Neural progenitor cell (in vitro differentiated cells): ENCODE results near the gene CCDC106. TPM values are rescaled to one million over a fixed set of nuclear protein-coding genes. Genes with fewer than 3 reads are reported as not detected.

Experiments
- DNase-seq: peaks from one replicate; pipeline ENCODE4 v3.0.0-alpha.2; 2016; ENCODE audit warnings: low spot score
- H2AFZ ChIP-seq: fragments of 200-600 bp; sonication (generic); replicated peaks from 2 replicates; pipeline ENCODE4 v1.6.1; 2016; ENCODE audit warnings: antibody characterized with exemption
- H3F3A ChIP-seq: fragments of 200-600 bp; sonication (generic); 2 replicates; pipeline ENCODE4 v1.6.1; 2016; ENCODE audit warnings: antibody characterized with exemption, low read depth
- H3K27ac ChIP-seq: fragments of 200-600 bp; sonication (generic); 2 replicates; pipeline ENCODE4 v1.5.1; 2016; ENCODE audit warnings: mild to moderate bottlenecking
- H3K27me3 ChIP-seq: fragments of 200-600 bp; sonication (generic); 2 replicates; pipeline ENCODE4 v1.6.1; 2016; ENCODE audit warnings: mild to moderate bottlenecking, moderate library complexity
- H3K36me3 ChIP-seq: fragments of 200-600 bp; sonication (generic); 2 replicates; pipeline ENCODE4 v1.5.1; 2016
- H3K4me1 ChIP-seq: fragments of 200-600 bp; sonication (generic); 2 replicates; pipeline ENCODE4 v1.6.1; 2016; ENCODE audit warnings: mixed run types
- H3K4me2 ChIP-seq: fragments of 200-600 bp; sonication (generic); 2 replicates; pipeline ENCODE4 v1.6.1; 2016
- H3K4me3 ChIP-seq: fragments of 200-600 bp; sonication (generic); 2 replicates; pipeline ENCODE4 v1.5.1; 2016
- H3K79me2 ChIP-seq: fragments of 200-600 bp; sonication (generic); 2 replicates; pipeline ENCODE4 v1.6.1; 2016; ENCODE audit warnings: low read depth
- H3K9ac ChIP-seq: fragments of 200-600 bp; sonication (generic); 2 replicates; pipeline ENCODE4 v1.6.1; 2016
- H3K9me3 ChIP-seq: fragments of 200-600 bp; sonication (generic); 2 replicates; pipeline ENCODE4 v1.5.1; 2016; ENCODE audit warnings: low read depth
- H4K20me1 ChIP-seq: fragments of 200-600 bp; sonication (generic); 2 replicates; pipeline ENCODE4 v1.6.1; 2016; ENCODE audit warnings: low read depth
- H3K27ac Mint-ChIP-seq: 3 replicates; pipeline ENCODE4 v1.8.0; 2021; ENCODE audit warnings: mixed read lengths
- H3K27me3 Mint-ChIP-seq: 2 replicates; pipeline ENCODE4 v1.8.0; 2022; ENCODE audit warnings: low read depth, mild to moderate bottlenecking, inconsistent platforms, moderate library complexity, mixed read lengths; ENCODE audit not compliant: insufficient read depth
- H3K36me3 Mint-ChIP-seq: 3 replicates; pipeline ENCODE4 v1.8.0; 2021; ENCODE audit warnings: mixed read lengths
- H3K4me1 Mint-ChIP-seq: 3 replicates; pipeline ENCODE4 v1.8.0; 2021; ENCODE audit warnings: mixed read lengths
- H3K4me3 Mint-ChIP-seq: 3 replicates; pipeline ENCODE4 v1.8.0; 2021; ENCODE audit warnings: mild to moderate bottlenecking, moderate library complexity, mixed read lengths
- H3K9me3 Mint-ChIP-seq: 3 replicates; pipeline ENCODE4 v1.8.0; 2020; ENCODE audit warnings: mixed read lengths
- CTCF ChIP-seq: fragments of 200-600 bp; sonication (generic); IDR thresholded peaks from 2 replicates; pipeline ENCODE4 v1.5.1; 2017; ENCODE audit warnings: antibody characterized with exemption, mild to moderate bottlenecking
- EZH2 ChIP-seq: fragments of 200-600 bp; sonication (generic); IDR thresholded peaks from 2 replicates; pipeline ENCODE4 v1.6.1; 2017; ENCODE audit warnings: antibody characterized with exemption, mild to moderate bottlenecking, moderate library complexity
- EZH2phosphoT487 ChIP-seq: fragments of 200-600 bp; sonication (generic); IDR thresholded peaks from 2 replicates; pipeline ENCODE4 v1.6.1; 2017; ENCODE audit warnings: antibody characterized with exemption
- total RNA-seq: library from RNA; depleted of rRNA; stranded (reverse); fragments of >200 nt; gene quantifications from 2 replicates; pipeline ENCODE4 v1.2.3, GENCODE V29; 2015; ENCODE audit warnings: low replicate concordance

Gene CCDC106
- total RNA-seq, 1 donor from 2014 or later = 7.6 TPM

DNA sequence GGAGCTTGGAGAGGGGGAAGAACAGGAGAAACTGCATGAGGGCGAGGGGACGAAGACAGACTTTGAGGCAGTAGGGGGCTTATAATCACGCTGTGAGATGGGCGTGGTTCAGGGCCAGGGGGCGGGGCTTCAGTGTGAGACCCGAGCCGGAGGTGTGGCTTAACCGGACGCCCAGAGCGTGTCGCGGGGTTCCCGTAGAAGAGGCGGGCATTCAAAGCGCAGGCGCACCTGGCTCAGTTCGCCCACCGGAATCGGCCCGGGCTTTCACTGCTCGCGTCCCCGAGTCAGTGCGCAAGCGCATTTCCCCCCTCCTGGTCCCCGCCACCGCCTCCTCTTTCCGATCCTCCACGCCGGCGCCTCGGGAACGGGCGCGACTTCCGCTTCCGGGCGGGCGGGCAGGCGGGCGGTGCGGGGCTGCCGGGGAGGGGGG, 42.8 kb upstream of the CCDC106 start:
- peaks cover 49% of the 10 kb centered on the region for H3F3A ChIP-seq
- H3K36me3 ChIP-seq = no peaks in the 10 kb centered on the region
- H3K27ac ChIP-seq = peak overlapping the region; percentile 89
- H3K9me3 ChIP-seq = no peaks in the 10 kb centered on the region
- DNase-seq = peak; percentile 99
- H3K4me3 ChIP-seq = peak overlapping the region; percentile 85
- Mint-ChIP-seq H3K4me3 (peak overlapping the region; percentile 83), H3K27ac (peak overlapping the region; percentile 72), H3K27me3 (peaks cover 2% of the 10 kb centered on the region), H3K9me3 (peaks cover 8% of the 10 kb centered on the region), H3K4me1 (peaks cover 41% of the 10 kb centered on the region), H3K36me3 (peaks cover 18% of the 10 kb centered on the region)
- no peak for TF ChIP-seq EZH2
- TF ChIP-seq EZH2phosphoT487 = no peak
- TF ChIP-seq CTCF = no peak
- H3K79me2 ChIP-seq = peaks cover 37% of the 10 kb centered on the region
- peaks cover 35% of the 10 kb centered on the region for H4K20me1 ChIP-seq
- no peaks in the 10 kb centered on the region for H3K27me3 ChIP-seq
- H2AFZ ChIP-seq = no peak overlapping the region
- no peak overlapping the region for H3K9ac ChIP-seq
- H3K4me2 ChIP-seq = peak overlapping the region; percentile 85
- H3K4me1 ChIP-seq = peaks cover 7% of the 10 kb centered on the region

DNA sequence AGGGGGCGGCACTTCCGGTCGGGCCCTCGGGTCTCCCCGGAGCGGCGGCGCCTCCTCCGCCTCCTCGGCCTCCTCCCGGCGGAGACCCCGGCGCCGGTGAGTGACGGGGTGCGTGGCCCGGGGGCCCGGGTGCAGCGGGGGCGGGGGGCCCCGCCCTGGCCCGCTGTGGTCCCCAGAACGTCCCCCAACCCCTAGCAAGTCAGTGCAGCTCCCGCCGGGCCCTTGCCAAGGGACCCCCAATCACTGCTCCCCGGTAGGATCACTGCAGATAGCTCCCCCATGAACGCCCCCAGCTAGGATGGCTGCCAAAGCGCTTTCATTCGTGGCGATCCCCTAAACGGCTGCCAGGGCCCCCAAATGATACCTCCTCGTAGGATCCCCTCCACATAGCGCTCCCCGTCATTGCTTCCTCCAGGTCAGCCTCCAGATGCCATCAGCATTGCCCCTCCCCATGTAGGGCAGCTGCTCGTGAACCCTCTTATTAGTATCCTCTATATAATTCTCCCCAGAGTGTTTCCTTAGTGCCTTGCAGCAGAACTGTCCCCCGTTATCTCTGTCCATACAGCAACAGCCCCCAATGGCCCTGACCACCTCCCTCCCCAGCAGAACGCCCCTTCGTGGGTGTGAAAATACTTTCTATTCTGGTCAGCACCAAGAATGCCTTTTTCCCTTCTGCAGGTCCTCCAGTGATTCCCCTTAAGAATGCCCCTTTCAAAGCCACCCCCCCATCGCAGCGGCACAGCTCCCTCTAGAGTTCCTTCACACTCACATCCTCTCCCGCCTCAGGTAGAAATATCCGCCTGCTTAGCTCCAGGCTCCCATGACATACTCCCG, 42.2 kb upstream of the CCDC106 start, which contains the start of gene ZNF865:
Gene ZNF865 (plus strand): TSS at position 11 of the 834 bp plus-strand sequence. CDS start 7,972 bp downstream, outside the sequence.
- peaks cover 45% of the 10 kb centered on the region for H3F3A ChIP-seq
- DNase-seq = peak; percentile 92
- peak within 1 kb of the TSS; percentile 94 for H3K4me3 Mint-ChIP-seq
- peak within 1 kb of the TSS; percentile 89 for H3K27ac ChIP-seq
- H3K27me3 ChIP-seq = no peaks in the 10 kb centered on the region
- H3K9me3 Mint-ChIP-seq = peaks cover 8% of the 10 kb centered on the region
- peak within 1 kb of the TSS; percentile 85 for H3K4me2 ChIP-seq
- no peaks in the 10 kb centered on the region for H3K36me3 ChIP-seq
- no peak within 1 kb of the TSS for H2AFZ ChIP-seq
- TF ChIP-seq CTCF (peak; percentile 76), EZH2 (no peak)
- no peaks in the 10 kb centered on the region for H3K9me3 ChIP-seq
- H3K9ac ChIP-seq = peak within 1 kb of the TSS; percentile 73
- H4K20me1 ChIP-seq = peaks cover 42% of the 10 kb centered on the region
- peaks cover 43% of the 10 kb centered on the region for H3K79me2 ChIP-seq
- H3K4me1 ChIP-seq = peaks cover 7% of the 10 kb centered on the region
- H3K4me1 Mint-ChIP-seq = peaks cover 42% of the 10 kb centered on the region
- peaks cover 18% of the 10 kb centered on the region for H3K36me3 Mint-ChIP-seq
- peaks cover 2% of the 10 kb centered on the region for H3K27me3 Mint-ChIP-seq
- peak within 1 kb of the TSS; percentile 88 for H3K27ac Mint-ChIP-seq
- peak within 1 kb of the TSS; percentile 85 for H3K4me3 ChIP-seq

GRCh38 chr19:55606471-55606787, 41.6 kb upstream of the CCDC106 start:
- Mint-ChIP-seq H3K27me3 (peaks cover 2% of the 10 kb centered on the region), H3K4me3 (peak overlapping the region; percentile 94), H3K9me3 (peaks cover 8% of the 10 kb centered on the region), H3K27ac (peak overlapping the region; percentile 88), H3K36me3 (peaks cover 18% of the 10 kb centered on the region), H3K4me1 (peaks cover 41% of the 10 kb centered on the region)
- TF ChIP-seq EZH2phosphoT487 (no peak), CTCF (no peak), EZH2 (no peak)
- Histone ChIP-seq H3K27ac (no peak overlapping the region), H3K27me3 (no peaks in the 10 kb centered on the region), H3F3A (peaks cover 39% of the 10 kb centered on the region), H3K4me1 (peaks cover 7% of the 10 kb centered on the region), H4K20me1 (peaks cover 47% of the 10 kb centered on the region), H3K9ac (peak overlapping the region; percentile 15), H3K9me3 (no peaks in the 10 kb centered on the region), H2AFZ (no peak overlapping the region), H3K4me2 (peak overlapping the region; percentile 85), H3K36me3 (no peaks in the 10 kb centered on the region), H3K4me3 (peak overlapping the region; percentile 85), H3K79me2 (peaks cover 45% of the 10 kb centered on the region)
- DNase-seq = no peak
